ENCODE results near the gene GPR32. TPM values are rescaled to one million over a fixed set of nuclear protein-coding genes. Genes with fewer than 3 reads are reported as not detected.
"Not testable (repeated sequence)": the region's sequence is repeated elsewhere in the genome, so short reads cannot be mapped to it uniquely, and the experiment has no call there.

Gene GPR32
- total RNA-seq, 1 experiment from 2014 or later, result not detected

DNA sequence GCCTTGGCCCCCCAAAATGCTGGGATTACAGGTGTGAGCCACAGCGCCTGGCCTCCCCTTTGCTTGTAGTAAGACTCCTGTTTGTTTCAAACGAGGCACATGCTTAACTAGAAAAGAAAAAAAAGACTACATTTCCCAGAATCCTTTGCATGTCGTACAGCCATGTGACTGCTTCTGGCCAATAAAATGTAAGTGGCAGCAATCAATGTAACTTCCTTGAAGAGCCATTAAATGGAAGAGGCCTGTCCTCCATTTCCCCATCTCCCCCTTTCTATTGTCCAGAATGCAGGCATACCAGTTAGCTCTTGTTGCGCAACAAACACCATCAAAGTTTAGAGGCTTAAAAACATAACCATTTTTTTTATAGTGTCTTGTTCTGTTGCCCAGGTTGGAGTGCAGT, 10.4 kb upstream of the GPR32 start:
- Mint-ChIP-seq H3K4me3 (ENCODE audit: unreplicated experiment) (no peak overlapping the region), H3K27ac (ENCODE audit: low read depth, unreplicated experiment) (no peak overlapping the region), H3K27me3 (ENCODE audit: insufficient read depth, unreplicated experiment) (peaks cover 19% of the 10 kb centered on the region), H3K36me3 (ENCODE audit: insufficient read depth, unreplicated experiment) (no peaks in the 10 kb centered on the region), H3K4me1 (ENCODE audit: insufficient read depth, unreplicated experiment) (no peaks in the 10 kb centered on the region), H3K9me3 (ENCODE audit: unreplicated experiment) (no peaks in the 10 kb centered on the region)
- no peak for DNase-seq (ENCODE audit: unreplicated experiment)
- CTCF ChIA-PET, result no interaction called here
- no TSS peak for BruUV-seq (replicated peaks)
- TF ChIP-seq, protein P1, sequence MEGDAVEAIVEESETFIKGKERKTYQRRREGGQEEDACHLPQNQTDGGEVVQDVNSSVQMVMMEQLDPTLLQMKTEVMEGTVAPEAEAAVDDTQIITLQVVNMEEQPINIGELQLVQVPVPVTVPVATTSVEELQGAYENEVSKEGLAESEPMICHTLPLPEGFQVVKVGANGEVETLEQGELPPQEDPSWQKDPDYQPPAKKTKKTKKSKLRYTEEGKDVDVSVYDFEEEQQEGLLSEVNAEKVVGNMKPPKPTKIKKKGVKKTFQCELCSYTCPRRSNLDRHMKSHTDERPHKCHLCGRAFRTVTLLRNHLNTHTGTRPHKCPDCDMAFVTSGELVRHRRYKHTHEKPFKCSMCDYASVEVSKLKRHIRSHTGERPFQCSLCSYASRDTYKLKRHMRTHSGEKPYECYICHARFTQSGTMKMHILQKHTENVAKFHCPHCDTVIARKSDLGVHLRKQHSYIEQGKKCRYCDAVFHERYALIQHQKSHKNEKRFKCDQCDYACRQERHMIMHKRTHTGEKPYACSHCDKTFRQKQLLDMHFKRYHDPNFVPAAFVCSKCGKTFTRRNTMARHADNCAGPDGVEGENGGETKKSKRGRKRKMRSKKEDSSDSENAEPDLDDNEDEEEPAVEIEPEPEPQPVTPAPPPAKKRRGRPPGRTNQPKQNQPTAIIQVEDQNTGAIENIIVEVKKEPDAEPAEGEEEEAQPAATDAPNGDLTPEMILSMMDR (IDR thresholded peaks at IDR 0.05; ENCODE audit: unreplicated experiment), result no peak
- POLR2A ChIA-PET, result no interaction called here
- intact Hi-C loops (cut with micrococcal nuclease), result no loop called here

DNA sequence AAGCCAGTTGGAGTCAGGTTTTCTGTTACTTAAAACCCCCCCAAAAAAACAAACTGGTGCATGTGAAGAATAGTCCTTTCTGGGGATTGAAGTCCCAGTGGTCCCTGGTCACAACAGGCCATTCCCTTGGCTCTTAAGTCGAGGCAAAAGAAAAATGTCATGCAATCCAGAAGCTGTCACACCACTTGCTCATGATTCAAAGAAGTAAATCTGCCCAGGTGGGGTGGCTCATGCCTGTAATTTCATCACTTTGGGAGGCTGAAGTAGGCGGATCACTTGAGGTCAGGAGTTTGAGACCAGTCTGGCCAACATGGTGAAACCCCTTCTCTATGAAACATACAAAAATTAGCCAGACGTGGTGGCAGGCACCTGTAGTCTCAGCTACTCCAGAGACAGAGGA, 8.8 kb upstream of the GPR32 start:
- H3K4me3 Mint-ChIP-seq (ENCODE audit: unreplicated experiment); H3K27me3 Mint-ChIP-seq (ENCODE audit: insufficient read depth, unreplicated experiment); H3K27ac Mint-ChIP-seq (ENCODE audit: low read depth, unreplicated experiment); H3K4me1 Mint-ChIP-seq (ENCODE audit: insufficient read depth, unreplicated experiment); H3K36me3 Mint-ChIP-seq (ENCODE audit: insufficient read depth, unreplicated experiment); POLR2A ChIA-PET; DNase-seq (ENCODE audit: unreplicated experiment); H3K9me3 Mint-ChIP-seq (ENCODE audit: unreplicated experiment); intact Hi-C loops (cut with micrococcal nuclease); BruUV-seq (replicated peaks): not testable (repeated sequence)
- CTCF ChIA-PET, result interaction anchor here (1.0 kb wide), 1 partner anchor 56 kb away, joined by 3 read pairs; no protein-coding TSS in a partner anchor

DNA sequence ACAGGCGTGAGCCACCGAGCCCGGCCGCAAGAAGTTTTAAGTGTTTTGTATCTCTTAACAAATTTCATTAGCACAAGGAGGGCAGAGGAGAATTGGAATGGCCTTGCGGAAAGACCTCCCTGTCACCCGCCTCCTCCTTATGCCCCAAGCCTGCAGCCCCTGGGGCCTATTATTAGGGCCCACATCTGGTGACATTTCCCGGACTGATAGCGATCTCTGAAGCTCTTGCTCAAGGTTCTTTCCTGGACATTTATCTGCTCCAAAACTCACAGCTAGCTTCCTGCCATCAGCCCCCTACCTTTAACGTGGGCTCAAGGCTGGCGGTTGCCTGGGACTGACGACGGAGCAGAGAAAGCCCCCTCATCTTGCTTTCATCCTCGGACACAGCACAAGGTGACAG, 6.7 kb upstream of the GPR32 start:
- intact Hi-C loops (cut with micrococcal nuclease); H3K27me3 Mint-ChIP-seq (ENCODE audit: insufficient read depth, unreplicated experiment); POLR2A ChIA-PET: not testable (repeated sequence)

DNA sequence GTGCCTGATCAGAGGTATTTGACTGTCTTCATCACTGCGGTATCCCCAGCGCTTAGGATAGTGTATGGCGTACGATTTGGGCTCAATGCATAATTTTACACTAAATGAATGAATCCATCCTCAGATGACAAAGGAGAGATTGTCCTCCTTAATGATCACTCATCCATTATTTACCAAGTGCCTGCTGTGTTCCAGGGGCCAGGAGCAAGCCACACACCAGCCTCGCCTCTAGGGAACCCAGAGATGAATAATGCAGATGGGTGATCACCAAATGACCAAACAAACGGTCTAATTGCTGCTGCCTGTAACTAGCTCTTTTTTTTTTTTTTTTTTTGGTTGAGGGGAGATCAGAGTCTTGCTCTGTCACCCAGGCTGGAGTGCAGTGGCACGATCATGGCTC, 5.9 kb upstream of the GPR32 start:
- ChIA-PET CTCF (interaction anchor here (0.6 to 1.1 kb wide), 3 partner anchors 34 to 396 kb away, joined by 3 read pairs; no protein-coding TSS in a partner anchor), POLR2A (no interaction called here)
- H3K4me1 Mint-ChIP-seq (ENCODE audit: insufficient read depth, unreplicated experiment), result peaks cover 5% of the 10 kb centered on the region
- no peaks in the 10 kb centered on the region for H3K27me3 Mint-ChIP-seq (ENCODE audit: insufficient read depth, unreplicated experiment)
- no peaks in the 10 kb centered on the region for H3K9me3 Mint-ChIP-seq (ENCODE audit: unreplicated experiment)
- no peak overlapping the region for H3K27ac Mint-ChIP-seq (ENCODE audit: low read depth, unreplicated experiment)
- DNase-seq (ENCODE audit: unreplicated experiment), result no peak
- no TSS peak for BruUV-seq (replicated peaks)
- TF ChIP-seq, protein P1 (IDR thresholded peaks at IDR 0.05; ENCODE audit: unreplicated experiment), result no peak
- H3K36me3 Mint-ChIP-seq (ENCODE audit: insufficient read depth, unreplicated experiment), result no peaks in the 10 kb centered on the region
- H3K4me3 Mint-ChIP-seq (ENCODE audit: unreplicated experiment), result no peak overlapping the region
- intact Hi-C loops (cut with micrococcal nuclease), result no loop called here

More for the DNA sequence above, 6.7 kb upstream of the GPR32 start:
- H3K27ac Mint-ChIP-seq (ENCODE audit: low read depth, unreplicated experiment); H3K36me3 Mint-ChIP-seq (ENCODE audit: insufficient read depth, unreplicated experiment); DNase-seq (ENCODE audit: unreplicated experiment); CTCF ChIA-PET; BruUV-seq (replicated peaks); H3K4me3 Mint-ChIP-seq (ENCODE audit: unreplicated experiment); H3K4me1 Mint-ChIP-seq (ENCODE audit: insufficient read depth, unreplicated experiment); H3K9me3 Mint-ChIP-seq (ENCODE audit: unreplicated experiment): not testable (repeated sequence)

DNA sequence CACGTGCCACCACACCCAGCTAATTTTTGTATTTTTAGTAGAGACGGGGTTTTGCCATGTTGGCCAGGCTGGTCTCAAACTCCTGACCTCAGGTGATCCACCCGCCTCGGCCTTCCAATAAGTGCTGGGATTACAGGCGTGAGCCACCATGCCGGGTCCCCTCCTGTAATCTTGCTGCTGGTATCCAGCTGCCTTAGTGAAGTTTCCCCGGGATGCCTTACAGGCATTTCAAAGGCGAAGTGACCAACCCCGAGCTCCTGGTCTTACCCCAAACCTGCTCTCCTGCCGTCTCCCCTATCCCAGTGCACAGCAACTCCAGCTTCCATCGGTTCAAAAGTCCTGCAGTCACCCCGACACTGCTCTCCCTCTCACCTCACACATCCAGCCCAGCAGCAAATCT, 3.5 kb upstream of the GPR32 start:
- H3K4me1 Mint-ChIP-seq (ENCODE audit: insufficient read depth, unreplicated experiment); BruUV-seq (replicated peaks); H3K4me3 Mint-ChIP-seq (ENCODE audit: unreplicated experiment); H3K27me3 Mint-ChIP-seq (ENCODE audit: insufficient read depth, unreplicated experiment); intact Hi-C loops (cut with micrococcal nuclease); H3K27ac Mint-ChIP-seq (ENCODE audit: low read depth, unreplicated experiment); DNase-seq (ENCODE audit: unreplicated experiment); H3K36me3 Mint-ChIP-seq (ENCODE audit: insufficient read depth, unreplicated experiment); POLR2A ChIA-PET; H3K9me3 Mint-ChIP-seq (ENCODE audit: unreplicated experiment): not testable (repeated sequence)
- CTCF ChIA-PET, result interaction anchor here (1.1 kb wide), 1 partner anchor 10 kb away, joined by 3 read pairs; no protein-coding TSS in a partner anchor

DNA sequence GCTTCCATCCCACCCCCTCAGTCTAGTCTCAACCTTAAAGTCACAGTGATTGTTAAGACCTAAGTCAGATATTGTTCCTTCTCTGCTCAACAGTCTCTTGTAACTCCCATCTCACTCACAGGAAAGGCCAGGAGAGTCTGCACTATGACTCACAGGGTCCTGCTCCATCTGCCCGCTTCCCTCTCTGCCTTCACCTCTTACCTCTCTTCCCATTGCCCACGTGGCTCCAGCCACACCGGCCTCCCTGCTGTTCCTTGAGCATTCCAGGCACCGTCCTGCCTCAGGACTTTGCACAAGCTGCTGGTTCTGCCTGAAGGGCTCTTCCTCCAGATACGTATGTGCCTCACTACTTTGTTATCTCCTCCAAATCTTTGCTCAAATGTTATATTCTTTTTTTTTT, 3.0 kb upstream of the GPR32 start:
- intact Hi-C loops (cut with micrococcal nuclease); POLR2A ChIA-PET; H3K4me3 Mint-ChIP-seq (ENCODE audit: unreplicated experiment); H3K4me1 Mint-ChIP-seq (ENCODE audit: insufficient read depth, unreplicated experiment); H3K27me3 Mint-ChIP-seq (ENCODE audit: insufficient read depth, unreplicated experiment); DNase-seq (ENCODE audit: unreplicated experiment); H3K9me3 Mint-ChIP-seq (ENCODE audit: unreplicated experiment); H3K36me3 Mint-ChIP-seq (ENCODE audit: insufficient read depth, unreplicated experiment); BruUV-seq (replicated peaks); H3K27ac Mint-ChIP-seq (ENCODE audit: low read depth, unreplicated experiment): not testable (repeated sequence)
- CTCF ChIA-PET, result interaction anchor here (0.5 to 1.1 kb wide), 2 partner anchors 10 to 241 kb away, joined by 3 read pairs; no protein-coding TSS in a partner anchor
